CD4-positive, alpha-beta T cell treated with Interleukin-2 at 100 ng/mL for 4 hours (primary cell): ENCODE results near the gene CHRM2.

ENCODE experiments used
- DNase-seq: peaks from one replicate; pipeline ENCODE4 v3.0.0-alpha.2; 2020; ENCODE audit warnings: low spot score

CHRM2 gene

DNA sequence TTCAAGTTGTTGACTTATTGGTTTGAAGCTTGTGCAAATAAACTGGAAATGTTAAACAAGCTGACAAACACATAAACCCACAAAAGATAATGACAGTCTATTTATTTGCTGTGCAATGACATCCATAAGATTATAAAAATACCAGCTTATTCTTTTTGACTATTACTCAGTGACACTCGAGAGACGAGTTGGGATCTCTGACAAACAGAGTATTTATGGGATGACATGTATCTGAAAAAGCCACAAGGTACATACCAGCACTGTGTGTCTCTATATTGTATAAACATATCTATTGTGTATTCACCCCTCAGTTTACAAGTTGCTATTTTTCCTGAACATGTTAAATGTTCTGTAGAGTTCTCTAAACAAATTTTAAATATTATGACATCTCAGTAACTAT is 88.9 kb downstream of the CHRM2 start:
- DNase-seq, result no peak

- DNase-seq, result no peak
Observed at GRCh38 chr7:136958016-136958415, 89.6 kb downstream of the CHRM2 start.

- no peak for DNase-seq
Observed at GRCh38 chr7:136964347-136964746, 95.9 kb downstream of the CHRM2 start.

- DNase-seq, result no peak
Observed at GRCh38 chr7:136966825-136967224, 98.4 kb downstream of the CHRM2 start.

DNA sequence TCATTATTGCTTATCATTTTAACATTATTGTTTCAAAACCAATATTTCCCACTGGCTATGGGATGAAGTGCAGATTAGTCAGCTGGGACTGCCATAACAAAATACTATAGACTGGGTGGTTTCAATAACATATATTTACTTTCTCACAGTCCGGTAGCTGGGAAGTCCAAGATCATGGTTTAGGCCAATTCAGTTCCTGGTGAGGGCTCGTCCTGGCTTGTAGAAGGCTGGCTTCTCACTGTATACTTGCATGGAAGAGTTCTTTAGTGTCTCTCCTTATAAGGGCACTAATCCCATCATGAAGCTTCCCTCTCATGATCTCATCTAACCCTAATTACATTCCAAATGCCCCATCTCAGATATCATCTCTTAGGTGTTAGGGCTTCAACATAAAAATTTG is 101.3 kb downstream of the CHRM2 start:
- DNase-seq, result no peak

DNA sequence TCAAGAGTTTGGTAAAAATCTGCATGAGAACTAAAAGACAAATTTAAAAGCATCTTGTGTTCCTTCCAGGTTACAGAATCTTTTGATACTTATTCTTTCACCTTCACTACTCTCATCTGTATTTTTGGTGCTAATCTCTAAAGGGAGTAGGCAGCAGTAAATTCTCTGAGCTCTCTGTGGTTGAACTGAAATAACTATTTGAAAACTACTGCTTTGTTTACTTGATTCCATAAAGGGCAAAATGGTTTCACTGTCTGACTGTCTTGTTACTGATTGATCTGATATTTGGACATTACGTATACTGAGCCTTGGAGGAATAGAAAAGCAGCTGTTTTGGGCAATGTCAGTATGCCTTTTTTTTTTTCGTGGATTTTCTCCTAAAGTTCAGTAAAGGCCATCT is 103.3 kb downstream of the CHRM2 start:
- no peak for DNase-seq

DNA sequence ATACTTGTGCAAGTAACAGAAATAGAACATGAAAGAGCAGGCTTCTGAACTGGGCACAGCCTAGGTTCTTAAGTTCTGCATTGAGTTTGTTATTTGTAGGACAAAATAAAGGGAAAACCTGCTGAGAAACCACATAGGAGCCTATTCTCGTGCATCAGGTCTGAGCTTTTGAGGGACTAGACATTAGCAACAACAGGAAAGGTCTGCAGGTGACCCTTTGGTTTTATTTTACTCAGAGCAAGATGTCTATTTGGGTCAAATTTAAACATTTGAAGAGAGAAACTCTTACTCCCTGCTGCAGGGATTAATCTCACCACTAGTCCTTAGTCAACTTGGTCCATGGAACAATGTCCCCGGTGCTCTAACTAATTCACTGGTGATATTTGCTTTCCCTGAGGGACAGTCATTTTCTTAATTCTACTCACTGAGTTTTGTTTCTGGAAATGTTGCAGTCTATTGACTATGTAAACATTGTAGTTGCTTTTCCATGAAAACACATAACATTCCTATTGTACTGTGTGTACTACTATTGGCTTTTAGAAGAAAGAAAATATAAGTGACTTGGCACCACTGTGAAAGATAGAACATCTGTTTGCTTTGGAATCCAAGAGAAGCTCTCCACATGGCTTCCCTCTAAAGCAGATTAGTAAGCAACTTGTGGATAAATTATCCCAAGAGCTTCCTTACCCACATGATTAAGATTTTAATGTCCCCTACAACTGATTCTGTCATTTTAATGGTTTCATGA is 108.2 kb downstream of the CHRM2 start:
- DNase-seq, result no peak

- no peak for DNase-seq
Observed at GRCh38 chr7:136993377-136993776, 124.9 kb downstream of the CHRM2 start.

GRCh38 chr7:136997735-136998134 is 129.3 kb downstream of the CHRM2 start:
- no peak for DNase-seq

DNA sequence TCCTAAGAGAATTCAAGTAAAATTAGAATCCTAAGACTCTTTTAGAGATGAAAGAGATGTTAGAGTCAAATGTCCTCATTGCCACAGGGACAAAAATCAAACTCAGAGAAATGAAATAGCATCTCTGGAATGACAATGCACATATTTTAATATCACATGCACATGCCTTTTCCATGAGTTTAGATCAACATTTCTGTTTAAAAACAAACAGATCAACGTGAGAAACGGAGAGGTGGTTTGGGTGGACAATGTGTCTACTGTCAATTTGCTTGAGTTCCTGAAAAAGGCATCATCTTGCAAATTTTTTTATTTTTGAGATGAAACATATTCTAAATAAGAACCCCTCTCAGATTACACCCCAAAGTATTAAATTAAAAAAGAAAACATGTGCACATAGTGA is 130.0 kb downstream of the CHRM2 start:
- DNase-seq, result no peak

DNA sequence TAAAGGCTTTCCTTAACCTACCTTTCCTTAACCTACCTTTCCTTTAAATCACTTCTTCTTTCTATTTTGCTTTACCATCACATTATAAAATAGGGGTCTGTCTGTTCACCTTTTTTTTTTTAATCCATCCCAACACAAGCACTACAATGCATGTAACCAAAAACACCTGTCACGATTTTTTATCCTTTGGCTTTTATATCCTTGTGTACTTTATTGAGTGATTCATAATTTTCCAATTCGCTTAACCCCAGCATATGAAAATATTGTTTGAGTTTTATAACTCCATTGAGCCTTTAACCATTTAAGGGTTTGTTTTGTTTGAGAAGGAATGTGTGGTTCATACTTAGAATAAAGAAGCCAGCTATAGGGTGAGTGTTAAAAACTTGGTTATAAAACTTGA is 132.2 kb downstream of the CHRM2 start:
- DNase-seq, result no peak

- no peak for DNase-seq
Observed at GRCh38 chr7:137001041-137001440, 132.6 kb downstream of the CHRM2 start.

GRCh38 chr7:137001478-137001877 is 133.0 kb downstream of the CHRM2 start:
- no peak for DNase-seq

DNA sequence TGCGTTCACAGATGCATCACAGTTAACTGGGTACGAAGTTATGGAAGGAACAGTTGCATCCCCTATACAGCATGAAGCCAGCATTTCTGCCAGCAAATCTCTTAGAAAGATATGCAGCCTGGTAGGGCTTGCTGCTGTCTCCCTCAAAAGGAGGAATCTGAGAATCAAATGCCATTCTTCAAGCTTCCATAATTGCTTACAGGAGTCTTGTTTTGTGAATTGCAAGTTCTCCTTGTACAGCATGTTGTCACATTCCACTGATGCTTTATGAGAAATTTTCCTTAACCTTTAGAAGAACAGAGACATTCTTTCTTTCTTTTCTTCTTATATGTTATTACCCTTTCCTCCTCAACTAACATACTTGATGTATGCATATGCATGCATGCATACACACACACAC is 134.6 kb downstream of the CHRM2 start:
- no peak for DNase-seq

GRCh38 chr7:137003566-137003965 is 135.1 kb downstream of the CHRM2 start:
- no peak for DNase-seq

GRCh38 chr7:137005873-137006272 is 137.4 kb downstream of the CHRM2 start:
- no peak for DNase-seq

- DNase-seq, result no peak
Observed at GRCh38 chr7:137006293-137006692, 137.8 kb downstream of the CHRM2 start.

DNA sequence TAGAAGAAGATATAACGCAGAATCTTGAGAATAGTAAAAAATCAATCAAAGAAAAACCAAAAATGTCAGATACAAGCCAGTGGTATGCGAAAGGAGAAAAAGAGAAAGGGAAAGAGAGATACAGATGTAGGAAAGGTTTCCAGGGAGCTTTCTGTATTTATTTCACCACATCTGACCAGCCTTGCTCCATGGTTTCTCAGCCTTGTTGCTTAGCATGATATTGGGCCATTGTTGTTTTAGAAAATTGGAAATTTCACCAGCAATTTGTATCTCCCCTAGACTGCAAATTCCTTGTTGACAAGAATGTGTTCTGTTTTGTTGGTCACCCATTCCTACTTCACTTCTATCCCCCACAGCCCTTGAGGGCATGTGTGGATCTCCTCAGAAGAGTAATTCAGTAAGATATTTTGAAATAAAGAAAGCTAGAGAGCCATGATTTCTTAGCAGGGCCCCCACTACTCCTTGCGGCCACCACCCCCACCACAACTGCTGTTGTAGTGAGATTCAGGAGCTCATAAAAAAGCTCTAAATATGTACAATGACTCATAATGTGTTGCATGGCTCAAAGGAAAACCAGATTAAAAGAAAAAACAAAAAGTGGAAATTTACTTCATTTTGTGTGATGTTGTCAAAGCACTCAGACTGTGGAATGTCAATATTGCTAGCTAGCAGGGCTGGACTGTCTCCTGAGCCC is 138.7 kb downstream of the CHRM2 start:
- no peak for DNase-seq

- no peak for DNase-seq
Observed at GRCh38 chr7:137009404-137009803, 141.0 kb downstream of the CHRM2 start.

- DNase-seq, result no peak
Observed at GRCh38 chr7:137015015-137015414, 146.6 kb downstream of the CHRM2 start.

DNA sequence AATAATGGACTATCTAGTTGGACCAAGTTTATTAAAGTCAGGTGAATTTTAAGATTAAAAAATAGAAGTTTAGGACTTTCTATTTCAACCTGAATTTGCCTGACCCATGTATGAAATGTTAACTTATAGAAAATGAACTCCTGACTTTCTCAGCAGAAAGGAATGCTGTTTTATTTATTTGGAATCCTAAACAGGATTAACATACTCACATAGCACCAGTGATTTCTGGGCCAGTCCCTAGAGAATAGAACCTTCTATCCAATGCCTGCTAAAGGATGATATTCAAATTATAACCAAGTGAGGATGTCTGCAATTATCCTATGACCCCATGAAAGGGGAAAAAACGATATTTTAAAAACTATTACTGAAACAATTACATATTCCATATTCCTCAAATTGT is 148.8 kb downstream of the CHRM2 start:
- DNase-seq, result no peak

- no peak for DNase-seq
Observed at GRCh38 chr7:137018468-137018867, 150.0 kb downstream of the CHRM2 start.

GRCh38 chr7:137020351-137020750 is 151.9 kb downstream of the CHRM2 start:
- DNase-seq, result no peak
